Esophagus squamous epithelium (tissue), 5 donors: ENCODE results near the gene PTAR1. TPM values are rescaled to one million over a fixed set of nuclear protein-coding genes. Genes with fewer than 3 reads are reported as not detected.

ENCODE experiments used
- DNase-seq: peaks from one replicate; lab custom pipeline; 2025; lab: John Stamatoyannopoulos, UW
- H3K27ac ChIP-seq, 4 donors: fragments of 200-600 bp; sonication (generic); one replicate each; pipeline ENCODE4 v1.5.1; 2016 to 2019; ENCODE audit warnings: mild to moderate bottlenecking in 1 of 4
- H3K27me3 ChIP-seq, 4 donors: fragments of 200-600 bp; sonication (generic); 1 replicate in 3 of 4; 2 replicates in 1 of 4; pipeline versions ENCODE4 v1.5.1 to v1.6.0; 2017 to 2021; ENCODE audit warnings: antibody characterized with exemption in 1 of 4
- H3K36me3 ChIP-seq, 3 donors: fragments of 200-600 bp; sonication (generic); one replicate each; pipeline ENCODE4 v1.5.1; 2016 to 2019
- H3K4me1 ChIP-seq, 3 donors: fragments of 200-600 bp; sonication (generic); one replicate each; pipeline ENCODE4 v1.5.1; 2017 to 2019
- H3K4me3 ChIP-seq, 4 donors: fragments of 200-600 bp; sonication (generic); 1 replicate in 3 of 4; 2 replicates in 1 of 4; pipeline ENCODE4 v1.5.1; 2016 to 2019; ENCODE audit warnings: mild to moderate bottlenecking in 2 of 4, moderate library complexity in 1 of 4
- H3K9me3 ChIP-seq, 3 donors: fragments of 200-600 bp; sonication (generic); one replicate each; pipeline ENCODE4 v1.5.1; 2016 to 2019
- CTCF ChIP-seq, 6 experiments: fragments of 450-650 bp in 4 of 6; fragments of 200-600 bp in 2 of 6; sonication (generic) in 2 of 6; IDR thresholded peaks; one replicate each; pipeline ENCODE4 v1.5.1; 2016 to 2019; ENCODE audit warnings: antibody characterized with exemption in 6 of 6, mild to moderate bottlenecking in 4 of 6, moderate library complexity in 4 of 6
- POLR2A ChIP-seq, 4 donors: fragments of 450-650 bp; IDR thresholded peaks; one replicate each; pipeline ENCODE4 v1.6.1; 2017; ENCODE audit warnings: antibody characterized with exemption in 4 of 4, mild to moderate bottlenecking in 4 of 4, moderate library complexity in 3 of 4
- WGBS, 2 donors: methylation state at CpG; one replicate each; pipeline ENCODE4 v1.1.5; 2018; 5-methylcytosine and 5-hydroxymethylcytosine counted together
- intact Hi-C: fragments of 100-400 bp; cut with DNase I; formaldehyde crosslinking; loops from one replicate; pipeline ENCODE4 v1.15.0; 2022
- total RNA-seq, 4 donors: library from RNA; depleted of rRNA; stranded (reverse); fragments of >200 nt; gene quantifications; one replicate each; pipeline ENCODE4 v1.1.0, GENCODE V29; 2016
- donor health status: DM: yes; HTN: yes; CAD: no.

PTAR1 gene
- total RNA-seq, 4 donors from 2014 or later = 19.8 to 68.3 (median 33.8) TPM

- Histone ChIP-seq H3K27me3 (no peaks in the 10 kb centered on the region), H3K4me1 (peaks cover 4 to 52% (median 13%) of the 10 kb centered on the region in 3 donors), H3K27ac (peak overlapping the region in 3 of 4 donors; percentile 28 to 70 (median 50)), H3K9me3 (no peaks in the 10 kb centered on the region), H3K36me3 (no peaks in the 10 kb centered on the region), H3K4me3 (no peak overlapping the region)
- DNase-seq = no peak
- intact Hi-C loops = loop anchor here (10.0 kb wide), 1 partner anchor 69 kb away; no protein-coding TSS in a partner anchor
- 68 to 75% methylated on average over 3 of the region's 3 CpGs for WGBS, 2 donors
- TF ChIP-seq POLR2A (IDR thresholded peaks at IDR 0.05) (no peak), CTCF (IDR thresholded peaks at IDR 0.05) (no peak)
Observed at GRCh38 chr9:69675563-69675962, 84.2 kb downstream of the PTAR1 start.

GRCh38 chr9:69674716-69675438, 84.9 kb downstream of the PTAR1 start:
- Histone ChIP-seq H3K36me3 (no peaks in the 10 kb centered on the region), H3K4me1 (peaks cover 4 to 52% (median 13%) of the 10 kb centered on the region in 3 donors), H3K9me3 (no peaks in the 10 kb centered on the region), H3K27me3 (no peaks in the 10 kb centered on the region), H3K27ac (peak overlapping the region in 3 of 4 donors; percentile 28 to 70 (median 55)), H3K4me3 (no peak overlapping the region)
- TF ChIP-seq CTCF (IDR thresholded peaks at IDR 0.05) (no peak), POLR2A (IDR thresholded peaks at IDR 0.05) (no peak)
- DNase-seq = no peak
- 21 to 22% methylated on average over 3 of the region's 3 CpGs for WGBS, 2 donors
- intact Hi-C loops = loop anchor here (10.0 kb wide), 1 partner anchor 70 kb away; no protein-coding TSS in a partner anchor

GRCh38 chr9:69674112-69674685, 85.6 kb downstream of the PTAR1 start:
- Histone ChIP-seq H3K27me3 (no peaks in the 10 kb centered on the region), H3K9me3 (no peaks in the 10 kb centered on the region), H3K4me1 (peaks cover 4 to 52% (median 13%) of the 10 kb centered on the region in 3 donors), H3K27ac (peak overlapping the region; percentile 28 to 70 (median 47)), H3K4me3 (no peak overlapping the region), H3K36me3 (no peaks in the 10 kb centered on the region)
- TF ChIP-seq CTCF (IDR thresholded peaks at IDR 0.05) (peak in 1 of 6 experiments; percentile 25), POLR2A (IDR thresholded peaks at IDR 0.05) (no peak)
- DNase-seq = no peak
- intact Hi-C loops = loop anchor here (10.0 kb wide), 1 partner anchor 71 kb away; no protein-coding TSS in a partner anchor
- 65 to 66% methylated on average over 11 of the region's 11 CpGs for WGBS, 2 donors

GRCh38 chr9:69673311-69673640, 86.5 kb downstream of the PTAR1 start:
- WGBS, 2 donors = 34 to 43% methylated on average over 6 of the region's 6 CpGs
- Histone ChIP-seq H3K27ac (peak overlapping the region; percentile 43 to 86 (median 84)), H3K36me3 (no peaks in the 10 kb centered on the region), H3K9me3 (no peaks in the 10 kb centered on the region), H3K4me1 (peaks cover 4 to 52% (median 13%) of the 10 kb centered on the region in 3 donors), H3K27me3 (no peaks in the 10 kb centered on the region), H3K4me3 (peak overlapping the region; percentile 44 to 86 (median 82))
- intact Hi-C loops = loop anchor here (10.0 kb wide), 1 partner anchor 72 kb away; no protein-coding TSS in a partner anchor
- no peak for TF ChIP-seq CTCF (IDR thresholded peaks at IDR 0.05)
- TF ChIP-seq POLR2A (IDR thresholded peaks at IDR 0.05) = no peak
- DNase-seq = no peak
